ENCODE results near the gene GPR132.
A peak's percentile ranks its signal among the peaks of the same experiment; 100 is the strongest.

The GPR132 gene

GRCh38 chr14:105059925-105060565 lies 5.2 kb downstream of the GPR132 start:
- DNase-seq (ENCODE audit: low read depth): no peak
- TF ChIP-seq CTCF (IDR thresholded peaks at IDR 0.05; ENCODE audit: insufficient read depth, low read depth, low read length, missing control alignments): no peak
- H3K4me3 ChIP-seq (ENCODE audit: low read length): no peak overlapping the region

- DNase-seq (ENCODE audit: low read depth): peak; percentile 22
- no peak for TF ChIP-seq CTCF (IDR thresholded peaks at IDR 0.05; ENCODE audit: insufficient read depth, low read depth, low read length, missing control alignments)
- H3K4me3 ChIP-seq (ENCODE audit: low read length): no peak overlapping the region
Measured at GRCh38 chr14:105059035-105059924, 6.0 kb downstream of the GPR132 start.

GRCh38 chr14:105058521-105059034 lies 6.7 kb downstream of the GPR132 start:
- DNase-seq (ENCODE audit: low read depth): no peak
- H3K4me3 ChIP-seq (ENCODE audit: low read length): no peak overlapping the region
- no peak for TF ChIP-seq CTCF (IDR thresholded peaks at IDR 0.05; ENCODE audit: insufficient read depth, low read depth, low read length, missing control alignments)

- no peak for DNase-seq (ENCODE audit: low read depth)
- no peak overlapping the region for H3K4me3 ChIP-seq (ENCODE audit: low read length)
- TF ChIP-seq CTCF (IDR thresholded peaks at IDR 0.05; ENCODE audit: insufficient read depth, low read depth, low read length, missing control alignments): no peak
Measured at GRCh38 chr14:105056303-105056831, 8.9 kb downstream of the GPR132 start.

GRCh38 chr14:105055736-105056302 lies 9.4 kb downstream of the GPR132 start:
- H3K4me3 ChIP-seq (ENCODE audit: low read length): no peak overlapping the region
- DNase-seq (ENCODE audit: low read depth): no peak
- TF ChIP-seq CTCF (IDR thresholded peaks at IDR 0.05; ENCODE audit: insufficient read depth, low read depth, low read length, missing control alignments): no peak

GRCh38 chr14:105055334-105055733 lies 9.9 kb downstream of the GPR132 start:
- DNase-seq (ENCODE audit: low read depth): no peak
- no peak overlapping the region for H3K4me3 ChIP-seq (ENCODE audit: low read length)
- no peak for TF ChIP-seq CTCF (IDR thresholded peaks at IDR 0.05; ENCODE audit: insufficient read depth, low read depth, low read length, missing control alignments)

All from epithelial cell of esophagus (primary cell).